Endothelial cell of umbilical vein (primary cell): ENCODE measurements around the gene ZMIZ1. TPM values are rescaled to one million over a fixed set of nuclear protein-coding genes. Genes with fewer than 3 reads are reported as not detected.

Source experiments
- BruUV-seq: library from RNA; stranded (reverse); fragments of 400-500 nt; replicated peaks from 2 replicates; lab custom pipeline; 2021; lab: Mats Ljungman, UMichigan
- CTCF ChIA-PET: fragments of 300-600, 350-600 bp; sonication (Branson Sonifier 250); formaldehyde crosslinking; loops from one replicate; lab custom pipeline; 2021; ENCODE audit warnings: antibody characterized with exemption, inconsistent platforms; lab: Charles Lee
- POLR2A ChIA-PET: fragments of 300-600, 350-600 bp; sonication (Branson Sonifier 250); formaldehyde crosslinking; loops from one replicate; lab custom pipeline; 2021; ENCODE audit warnings: antibody characterized with exemption, inconsistent platforms; lab: Charles Lee
- DNase-seq: peaks from one replicate; pipeline ENCODE4 v3.0.0-alpha.2; 2011; ENCODE audit warnings: low read depth, low spot score
- FAIRE-seq: peaks from 2 replicates; lab custom pipeline; 2011; peaks lifted over from hg19 to GRCh38; lab: Jason Lieb, UNC
- H2AFZ ChIP-seq: 2 replicates; pipeline ENCODE4 v1.6.0; 2012; ENCODE audit warnings: low read depth, low read length, control low read depth, inconsistent platforms
- H3K27ac ChIP-seq: 2 replicates; pipeline ENCODE4 v1.5.1; 2011; ENCODE audit warnings: low read depth, mild to moderate bottlenecking, control low read depth, low read length, moderate library complexity; ENCODE audit not compliant: insufficient read depth
- H3K27me3 ChIP-seq, 2 experiments: 2 replicates each; pipeline versions ENCODE4 v1.6.0 to v1.6.1; 2011; ENCODE audit warnings: low read length in 2 of 2, mixed read lengths in 1 of 2; ENCODE audit not compliant: control insufficient read depth in 2 of 2, insufficient read depth in 2 of 2
- H3K36me3 ChIP-seq, 2 experiments: 2 replicates in 1 of 2; 3 replicates in 1 of 2; pipeline ENCODE4 v1.5.1; 2011; ENCODE audit warnings: low read length in 2 of 2, mild to moderate bottlenecking in 1 of 2, moderate library complexity in 1 of 2; ENCODE audit not compliant: control insufficient read depth in 2 of 2, insufficient read depth in 2 of 2; ENCODE audit errors: extremely low read depth in 1 of 2
- H3K4me1 ChIP-seq: 3 replicates; pipeline ENCODE4 v1.5.1; 2011; ENCODE audit warnings: mild to moderate bottlenecking, low read length; ENCODE audit not compliant: control insufficient read depth, insufficient read depth; ENCODE audit errors: extremely low read depth
- H3K4me2 ChIP-seq: 2 replicates; pipeline ENCODE4 v1.6.1; 2011; ENCODE audit warnings: low read length, control low read depth, mixed read lengths; ENCODE audit not compliant: insufficient read depth
- H3K4me3 ChIP-seq, 3 experiments: fragments of 200-600 bp in 1 of 3; sonication (generic), shearing (Covaris generic) in 1 of 3; replicated peaks in 1 of 3; 2 replicates each; pipeline ENCODE4 v1.5.1; 2011 to 2016; ENCODE audit warnings: control low read depth in 3 of 3, low read length in 3 of 3, mild to moderate bottlenecking in 2 of 3, inconsistent platforms in 1 of 3, low read depth in 1 of 3, moderate library complexity in 1 of 3; ENCODE audit not compliant: insufficient read depth in 1 of 3
- H3K79me2 ChIP-seq: 2 replicates; pipeline ENCODE4 v1.6.0; 2012; ENCODE audit warnings: low read length, inconsistent platforms; ENCODE audit not compliant: control insufficient read depth, insufficient read depth
- H3K9ac ChIP-seq: replicated peaks from 2 replicates; pipeline ENCODE3; 2011; ENCODE audit warnings: low read length, control low read depth; ENCODE audit not compliant: insufficient read depth; ENCODE audit errors: extremely low read depth
- H3K9me1 ChIP-seq: replicated peaks from 3 replicates; pipeline ENCODE4 v1.6.0; 2011; ENCODE audit warnings: mild to moderate bottlenecking, low read length; ENCODE audit not compliant: control insufficient read depth, insufficient read depth; ENCODE audit errors: extremely low read depth
- H3K9me3 ChIP-seq: replicated peaks from 2 replicates; pipeline ENCODE4 v1.5.1; 2012; ENCODE audit warnings: low read length, inconsistent platforms; ENCODE audit not compliant: control insufficient read depth, insufficient read depth
- H4K20me1 ChIP-seq: replicated peaks from 2 replicates; pipeline ENCODE3; 2011; ENCODE audit warnings: mild to moderate bottlenecking, low read length; ENCODE audit not compliant: control insufficient read depth, insufficient read depth; ENCODE audit errors: extremely low read depth
- EZH2 ChIP-seq: IDR thresholded peaks from 2 replicates; pipeline ENCODE4 v1.6.1; 2012; ENCODE audit warnings: borderline replicate concordance, low read depth, mild to moderate bottlenecking, moderate library complexity, low read length, inconsistent platforms; ENCODE audit not compliant: severe bottlenecking
- FOS ChIP-seq: IDR thresholded peaks from 2 replicates; pipeline ENCODE4 v1.6.1; 2011; ENCODE audit warnings: mild to moderate bottlenecking, low read length, moderate library complexity, borderline replicate concordance; ENCODE audit not compliant: insufficient read depth
- GATA2 ChIP-seq: IDR thresholded peaks from 2 replicates; pipeline ENCODE4 v1.7.0; 2011; ENCODE audit warnings: low read depth, mild to moderate bottlenecking, moderate library complexity, mixed read lengths, low read length; ENCODE audit not compliant: insufficient read length, insufficient read depth
- JUN ChIP-seq: IDR thresholded peaks from 2 replicates; pipeline ENCODE4 v1.6.1; 2011; ENCODE audit warnings: borderline replicate concordance, low read depth; ENCODE audit not compliant: insufficient read length, insufficient read depth
- MYC ChIP-seq: IDR thresholded peaks from one replicate; pipeline ENCODE4 v1.6.1; 2011; ENCODE audit warnings: mild to moderate bottlenecking, low read depth, low read length
- POLR2A ChIP-seq: IDR thresholded peaks from 2 replicates; pipeline ENCODE4 v1.6.1; 2012; ENCODE audit warnings: low read depth, mild to moderate bottlenecking, control low read depth, low read length
- POLR2AphosphoS5 ChIP-seq: IDR thresholded peaks from 2 replicates; pipeline ENCODE4 v1.6.1; 2012; ENCODE audit warnings: low read depth, mild to moderate bottlenecking, control low read depth, low read length, moderate library complexity; ENCODE audit not compliant: insufficient read depth
- dilution Hi-C: fragments of 300-500 bp; cut with MboI; formaldehyde crosslinking; loops from one replicate; pipeline ENCODE4 v1.15.0; 2019; ENCODE audit warnings: low sequenced_read_pairs; ENCODE audit not compliant: extremely low pct_ligation_motif_present
- intact Hi-C: fragments of 100-400 bp; cut with micrococcal nuclease; formaldehyde crosslinking; loops from one replicate; pipeline ENCODE4 v1.10.0; 2022
- polyA plus RNA-seq, 4 experiments: library from polyadenylated mRNA; depleted of rRNA in 3 of 4; stranded (reverse) in 3 of 4; unstranded in 1 of 4; fragments of >200 nt; gene quantifications; 2 replicates each; pipeline versions ENCODE4 v1.2.1 to v1.2.3, GENCODE V29; 2011 to 2012; ENCODE audit warnings: missing spikeins in 1 of 4
- total RNA-seq: library from RNA; stranded (reverse); gene quantifications from 2 replicates; pipeline ENCODE4 v1.2.3, GENCODE V29; 2021
- TF ChIP-seq, protein P1 (sequence below): IDR thresholded peaks from 2 replicates; pipeline ENCODE4 v1.6.1; 2011; ENCODE audit not compliant: insufficient read depth, insufficient read length
- TF ChIP-seq, protein P2 (sequence below), 2 donors: IDR thresholded peaks; 1 replicate in 1 of 2; 2 replicates in 1 of 2; pipeline ENCODE4 v1.5.1; 2011; ENCODE audit warnings: low read length in 2 of 2, mild to moderate bottlenecking in 2 of 2, moderate library complexity in 2 of 2, control low read depth in 1 of 2, inconsistent platforms in 1 of 2, low read depth in 1 of 2; ENCODE audit not compliant: insufficient read depth in 1 of 2; ENCODE audit errors: extremely low read depth in 1 of 2

Gene ZMIZ1
- total and polyA plus RNA-seq, 2 donors (not counting 3 experiments of a cell fraction or from before 2014, with no cell fraction given) = 12.5 to 46.7 TPM

DNA sequence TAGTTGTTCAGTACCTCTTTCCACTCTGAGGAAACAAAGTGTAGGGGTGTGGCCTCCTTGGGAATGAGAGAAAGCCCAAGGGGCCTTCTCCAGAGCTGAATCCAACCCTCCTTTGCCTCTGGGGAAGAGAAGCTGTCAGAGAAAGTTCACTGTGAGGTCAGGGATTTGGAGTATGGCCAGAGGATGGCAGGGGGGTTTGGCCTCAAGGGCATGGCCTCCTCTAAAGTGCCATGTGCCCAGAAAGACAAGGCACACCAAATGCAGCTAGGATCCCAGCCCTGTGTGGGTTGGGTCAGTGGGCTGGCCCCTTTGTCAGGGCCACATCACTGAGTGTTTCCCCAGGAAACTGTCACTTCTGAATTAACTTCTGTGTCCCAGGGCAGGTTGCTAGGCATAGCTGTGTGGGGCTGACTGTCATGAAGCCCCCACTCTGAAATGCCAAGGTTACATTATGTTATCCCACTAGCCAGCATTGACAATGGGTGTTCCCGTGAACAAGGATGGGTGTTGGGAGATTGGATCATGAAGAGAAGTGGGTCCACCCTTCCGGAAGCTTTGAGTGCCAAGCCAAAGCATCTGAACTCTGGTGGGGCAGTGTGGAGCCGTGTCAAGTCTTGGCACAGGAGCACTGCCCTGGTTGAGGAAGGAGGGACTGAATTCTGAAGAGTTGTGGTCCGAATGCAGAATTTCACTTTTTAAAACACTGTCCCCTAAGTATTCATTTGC, 123.3 kb downstream of the ZMIZ1 start:
- H3K9me3 ChIP-seq = no peaks in the 10 kb centered on the region
- H3K27me3 ChIP-seq = no peaks in the 10 kb centered on the region
- no peaks in the 10 kb centered on the region for H4K20me1 ChIP-seq
- H3K36me3 ChIP-seq = peaks cover 0 to 3% of the 10 kb centered on the region in 2 experiments
- H3K9ac ChIP-seq = no peak overlapping the region
- POLR2A ChIA-PET = no interaction called here
- no peak overlapping the region for H3K4me2 ChIP-seq
- H3K79me2 ChIP-seq = no peaks in the 10 kb centered on the region
- H3K4me3 ChIP-seq = no peak overlapping the region
- H2AFZ ChIP-seq = no peak overlapping the region
- H3K4me1 ChIP-seq = peaks cover 17% of the 10 kb centered on the region
- no peaks in the 10 kb centered on the region for H3K9me1 ChIP-seq
- TF ChIP-seq POLR2AphosphoS5 (no peak), JUN (no peak), FOS (no peak), GATA2 (no peak), MYC (no peak), POLR2A (no peak), EZH2 (no peak)
- TF ChIP-seq, protein P1, sequence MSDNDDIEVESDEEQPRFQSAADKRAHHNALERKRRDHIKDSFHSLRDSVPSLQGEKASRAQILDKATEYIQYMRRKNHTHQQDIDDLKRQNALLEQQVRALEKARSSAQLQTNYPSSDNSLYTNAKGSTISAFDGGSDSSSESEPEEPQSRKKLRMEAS = no peak
- TF ChIP-seq, protein P2, sequence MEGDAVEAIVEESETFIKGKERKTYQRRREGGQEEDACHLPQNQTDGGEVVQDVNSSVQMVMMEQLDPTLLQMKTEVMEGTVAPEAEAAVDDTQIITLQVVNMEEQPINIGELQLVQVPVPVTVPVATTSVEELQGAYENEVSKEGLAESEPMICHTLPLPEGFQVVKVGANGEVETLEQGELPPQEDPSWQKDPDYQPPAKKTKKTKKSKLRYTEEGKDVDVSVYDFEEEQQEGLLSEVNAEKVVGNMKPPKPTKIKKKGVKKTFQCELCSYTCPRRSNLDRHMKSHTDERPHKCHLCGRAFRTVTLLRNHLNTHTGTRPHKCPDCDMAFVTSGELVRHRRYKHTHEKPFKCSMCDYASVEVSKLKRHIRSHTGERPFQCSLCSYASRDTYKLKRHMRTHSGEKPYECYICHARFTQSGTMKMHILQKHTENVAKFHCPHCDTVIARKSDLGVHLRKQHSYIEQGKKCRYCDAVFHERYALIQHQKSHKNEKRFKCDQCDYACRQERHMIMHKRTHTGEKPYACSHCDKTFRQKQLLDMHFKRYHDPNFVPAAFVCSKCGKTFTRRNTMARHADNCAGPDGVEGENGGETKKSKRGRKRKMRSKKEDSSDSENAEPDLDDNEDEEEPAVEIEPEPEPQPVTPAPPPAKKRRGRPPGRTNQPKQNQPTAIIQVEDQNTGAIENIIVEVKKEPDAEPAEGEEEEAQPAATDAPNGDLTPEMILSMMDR (IDR thresholded peaks at IDR 0.05; ENCODE audit: extremely low read depth in 1 of 2, insufficient read depth in 1 of 2, low read depth in 1 of 2, low read length in 2 of 2) = no peak
- CTCF ChIA-PET = interaction anchor here (0.8 to 2.5 kb wide), 6 partner anchors 15 to 1145 kb away, joined by 3 to 7 read pairs (median 3); no protein-coding TSS in a partner anchor
- no TSS peak for BruUV-seq
- H3K27ac ChIP-seq = no peak overlapping the region
- dilution Hi-C loops = no loop called here
- no peak for DNase-seq
- FAIRE-seq = peak; percentile 38
- intact Hi-C loops = loop anchor here (10.0 kb wide), 1 partner anchor 737 kb away; no protein-coding TSS in a partner anchor
